Panc1 (cell line): ENCODE data around the gene NCBP2. TPM values are rescaled to one million over a fixed set of nuclear protein-coding genes. Genes with fewer than 3 reads are reported as not detected.

Experiments
- ATAC-seq: fragments of 200-7000 bp; cut with Tn5 transposase; 2 replicates; pipeline ENCODE4 v1.9.1; 2020; ENCODE audit warnings: mild to moderate bottlenecking, moderate library complexity
- BruUV-seq: library from RNA; stranded (reverse); fragments of 400-500 nt; replicated peaks from 2 replicates; lab custom pipeline; 2021; lab: Mats Ljungman, UMichigan
- CTCF ChIA-PET: fragments of 300-600 bp; sonication (Branson Sonifier 250); formaldehyde crosslinking; loops from one replicate; lab custom pipeline; 2022; ENCODE audit warnings: antibody characterized with exemption; lab: Charles Lee
- POLR2A ChIA-PET: fragments of 300-600 bp; sonication (Branson Sonifier 250); formaldehyde crosslinking; loops from one replicate; lab custom pipeline; 2022; ENCODE audit warnings: antibody characterized with exemption; lab: Charles Lee
- DNase-seq: peaks from one replicate; pipeline ENCODE4 v3.0.0-alpha.2; 2010; ENCODE audit warnings: low read depth, low spot score
- H3K27ac ChIP-seq: 2 replicates; pipeline ENCODE4 v1.5.1; 2011; ENCODE audit warnings: mild to moderate bottlenecking, low read length, inconsistent platforms
- H3K27me3 ChIP-seq: fragments of 200-500 bp; sonication (Bioruptor generic); 2 replicates; pipeline ENCODE4 v1.6.0; 2014; ENCODE audit warnings: low read length, inconsistent platforms; ENCODE audit not compliant: control insufficient read depth, insufficient read depth
- H3K36me3 ChIP-seq: fragments of 200-500 bp; sonication (Bioruptor generic); 2 replicates; pipeline ENCODE4 v1.5.1; 2014; ENCODE audit warnings: inconsistent platforms, mild to moderate bottlenecking, low read length, moderate library complexity; ENCODE audit not compliant: control insufficient read depth, insufficient read depth
- H3K4me1 ChIP-seq: 2 replicates; pipeline ENCODE4 v1.5.1; 2011; ENCODE audit warnings: inconsistent platforms, mild to moderate bottlenecking, low read length, moderate library complexity; ENCODE audit not compliant: control insufficient read depth, insufficient read depth
- H3K4me3 ChIP-seq, 2 experiments: 2 replicates each; pipeline ENCODE4 v1.5.1; 2011 to 2012; ENCODE audit warnings: low read depth in 2 of 2, low read length in 2 of 2, mild to moderate bottlenecking in 2 of 2, inconsistent platforms in 1 of 2, moderate library complexity in 1 of 2
- H3K9me3 ChIP-seq: fragments of 200-500 bp; sonication (Bioruptor generic); 2 replicates; pipeline ENCODE4 v1.5.1; 2014; ENCODE audit warnings: low read depth, mild to moderate bottlenecking, inconsistent platforms, low read length, moderate library complexity; ENCODE audit not compliant: control insufficient read depth, insufficient read depth
- POLR2AphosphoS5 ChIP-seq: IDR thresholded peaks from 2 replicates; pipeline ENCODE4 v1.6.1; 2012; ENCODE audit warnings: mild to moderate bottlenecking, low read depth, low read length, moderate library complexity
- SIN3A ChIP-seq: IDR thresholded peaks from 2 replicates; pipeline ENCODE4 v1.6.1; 2012; ENCODE audit warnings: low read depth, mild to moderate bottlenecking, low read length, moderate library complexity, borderline replicate concordance; ENCODE audit not compliant: insufficient read depth
- TCF7L2 ChIP-seq: IDR thresholded peaks from 2 replicates; pipeline ENCODE4 v1.6.1; 2011; ENCODE audit warnings: mild to moderate bottlenecking, low read depth, low read length, inconsistent platforms
- in situ Hi-C: cut with HindIII; loops from 2 replicates; pipeline ENCODE4 v1.10.0; 2016; ENCODE audit warnings: low sequenced_read_pairs, low pct_unique_long_range_greater_than_20kb
- intact Hi-C: fragments of 100-400 bp; cut with micrococcal nuclease; formaldehyde crosslinking; loops from one replicate; pipeline ENCODE4 v1.10.0; 2022; ENCODE audit not compliant: unreplicated experiment
- total RNA-seq: library from RNA; stranded (reverse); gene quantifications from one replicate; pipeline ENCODE4 v1.2.1, GENCODE V29; 2021; ENCODE audit not compliant: unreplicated experiment
- TF ChIP-seq, protein P1 (sequence below), 2 experiments: IDR thresholded peaks; 2 replicates each; pipeline ENCODE4 v1.6.1; 2011 to 2012; ENCODE audit warnings: low read depth in 2 of 2, control low read depth in 1 of 2, low read length in 1 of 2, mild to moderate bottlenecking in 1 of 2, moderate library complexity in 1 of 2; ENCODE audit not compliant: insufficient read depth in 1 of 2
- TF ChIP-seq, protein P2 (sequence below): fragments of 450-650 bp; IDR thresholded peaks from 2 replicates; pipeline ENCODE4 v1.5.1; 2017; ENCODE audit warnings: mild to moderate bottlenecking

Gene NCBP2
- total RNA-seq, 1 experiment from 2014 or later: 122 TPM

DNA sequence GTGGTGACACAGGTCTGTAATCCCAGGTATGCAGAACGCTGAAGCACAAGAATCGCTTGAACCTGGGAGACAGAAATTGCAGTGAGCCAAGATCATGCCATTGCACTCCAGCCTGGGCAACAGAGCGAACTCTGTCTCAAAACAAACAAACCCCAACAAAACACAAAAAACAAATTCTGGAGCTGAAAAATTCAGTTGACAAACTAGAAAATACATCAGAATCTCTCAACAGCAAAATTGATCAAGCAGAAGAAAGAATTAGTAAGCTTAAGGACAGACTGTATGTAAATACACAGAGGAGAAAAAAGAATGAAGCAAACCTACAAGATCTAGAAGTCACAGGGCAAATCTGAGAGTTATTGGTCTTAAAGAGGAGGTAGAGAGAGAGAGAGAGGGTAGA, 25.3 kb downstream of the NCBP2 start:
- ATAC-seq (no peak), DNase-seq (no peak)
- intact Hi-C loops: no loop called here
- H3K4me3 ChIP-seq: no peak overlapping the region
- no peaks in the 10 kb centered on the region for H3K36me3 ChIP-seq
- POLR2A ChIA-PET: no interaction called here
- TF ChIP-seq, protein P1, sequence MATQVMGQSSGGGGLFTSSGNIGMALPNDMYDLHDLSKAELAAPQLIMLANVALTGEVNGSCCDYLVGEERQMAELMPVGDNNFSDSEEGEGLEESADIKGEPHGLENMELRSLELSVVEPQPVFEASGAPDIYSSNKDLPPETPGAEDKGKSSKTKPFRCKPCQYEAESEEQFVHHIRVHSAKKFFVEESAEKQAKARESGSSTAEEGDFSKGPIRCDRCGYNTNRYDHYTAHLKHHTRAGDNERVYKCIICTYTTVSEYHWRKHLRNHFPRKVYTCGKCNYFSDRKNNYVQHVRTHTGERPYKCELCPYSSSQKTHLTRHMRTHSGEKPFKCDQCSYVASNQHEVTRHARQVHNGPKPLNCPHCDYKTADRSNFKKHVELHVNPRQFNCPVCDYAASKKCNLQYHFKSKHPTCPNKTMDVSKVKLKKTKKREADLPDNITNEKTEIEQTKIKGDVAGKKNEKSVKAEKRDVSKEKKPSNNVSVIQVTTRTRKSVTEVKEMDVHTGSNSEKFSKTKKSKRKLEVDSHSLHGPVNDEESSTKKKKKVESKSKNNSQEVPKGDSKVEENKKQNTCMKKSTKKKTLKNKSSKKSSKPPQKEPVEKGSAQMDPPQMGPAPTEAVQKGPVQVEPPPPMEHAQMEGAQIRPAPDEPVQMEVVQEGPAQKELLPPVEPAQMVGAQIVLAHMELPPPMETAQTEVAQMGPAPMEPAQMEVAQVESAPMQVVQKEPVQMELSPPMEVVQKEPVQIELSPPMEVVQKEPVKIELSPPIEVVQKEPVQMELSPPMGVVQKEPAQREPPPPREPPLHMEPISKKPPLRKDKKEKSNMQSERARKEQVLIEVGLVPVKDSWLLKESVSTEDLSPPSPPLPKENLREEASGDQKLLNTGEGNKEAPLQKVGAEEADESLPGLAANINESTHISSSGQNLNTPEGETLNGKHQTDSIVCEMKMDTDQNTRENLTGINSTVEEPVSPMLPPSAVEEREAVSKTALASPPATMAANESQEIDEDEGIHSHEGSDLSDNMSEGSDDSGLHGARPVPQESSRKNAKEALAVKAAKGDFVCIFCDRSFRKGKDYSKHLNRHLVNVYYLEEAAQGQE (IDR thresholded peaks at IDR 0.05; ENCODE audit: insufficient read depth in 1 of 2, low read depth in 2 of 2, low read length in 1 of 2): no peak
- TF ChIP-seq, protein P2, sequence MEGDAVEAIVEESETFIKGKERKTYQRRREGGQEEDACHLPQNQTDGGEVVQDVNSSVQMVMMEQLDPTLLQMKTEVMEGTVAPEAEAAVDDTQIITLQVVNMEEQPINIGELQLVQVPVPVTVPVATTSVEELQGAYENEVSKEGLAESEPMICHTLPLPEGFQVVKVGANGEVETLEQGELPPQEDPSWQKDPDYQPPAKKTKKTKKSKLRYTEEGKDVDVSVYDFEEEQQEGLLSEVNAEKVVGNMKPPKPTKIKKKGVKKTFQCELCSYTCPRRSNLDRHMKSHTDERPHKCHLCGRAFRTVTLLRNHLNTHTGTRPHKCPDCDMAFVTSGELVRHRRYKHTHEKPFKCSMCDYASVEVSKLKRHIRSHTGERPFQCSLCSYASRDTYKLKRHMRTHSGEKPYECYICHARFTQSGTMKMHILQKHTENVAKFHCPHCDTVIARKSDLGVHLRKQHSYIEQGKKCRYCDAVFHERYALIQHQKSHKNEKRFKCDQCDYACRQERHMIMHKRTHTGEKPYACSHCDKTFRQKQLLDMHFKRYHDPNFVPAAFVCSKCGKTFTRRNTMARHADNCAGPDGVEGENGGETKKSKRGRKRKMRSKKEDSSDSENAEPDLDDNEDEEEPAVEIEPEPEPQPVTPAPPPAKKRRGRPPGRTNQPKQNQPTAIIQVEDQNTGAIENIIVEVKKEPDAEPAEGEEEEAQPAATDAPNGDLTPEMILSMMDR: no peak
- TF ChIP-seq POLR2AphosphoS5 (no peak), TCF7L2 (no peak), SIN3A (no peak)
- no TSS peak for BruUV-seq
- H3K27me3 ChIP-seq: no peaks in the 10 kb centered on the region
- no peaks in the 10 kb centered on the region for H3K9me3 ChIP-seq
- in situ Hi-C loops: no loop called here
- H3K4me1 ChIP-seq: no peaks in the 10 kb centered on the region
- H3K27ac ChIP-seq: no peak overlapping the region
- CTCF ChIA-PET: no interaction called here

DNA sequence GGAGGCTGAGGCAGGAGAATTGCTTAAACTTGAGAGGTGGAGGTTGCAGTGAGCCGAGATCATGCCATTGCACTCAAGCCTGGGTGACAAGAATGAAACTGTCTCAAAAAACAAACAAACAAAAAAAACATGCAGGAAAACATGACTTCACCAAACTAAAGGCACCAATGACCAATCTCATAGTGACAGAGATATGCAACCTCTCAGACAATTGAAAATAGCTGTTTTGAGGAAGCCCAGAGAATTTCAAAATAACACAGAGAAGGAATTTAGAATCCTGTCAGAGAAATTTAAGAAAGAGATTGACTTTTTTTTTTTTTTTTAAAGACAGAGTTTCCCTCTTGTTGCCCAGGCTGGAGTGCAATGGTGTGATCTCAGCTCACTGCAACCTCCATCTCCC, 26.1 kb downstream of the NCBP2 start:
- Histone ChIP-seq H3K27me3 (no peaks in the 10 kb centered on the region), H3K27ac (no peak overlapping the region), H3K4me3 (no peak overlapping the region), H3K36me3 (no peaks in the 10 kb centered on the region), H3K4me1 (no peaks in the 10 kb centered on the region), H3K9me3 (no peaks in the 10 kb centered on the region)
- POLR2A ChIA-PET: no interaction called here
- CTCF ChIA-PET: no interaction called here
- intact Hi-C loops: no loop called here
- in situ Hi-C loops: no loop called here
- ATAC-seq (no peak), DNase-seq (no peak)
- no TSS peak for BruUV-seq
- no peak for TF ChIP-seq TCF7L2
- TF ChIP-seq, protein P1 (IDR thresholded peaks at IDR 0.05; ENCODE audit: insufficient read depth in 1 of 2, low read depth in 2 of 2, low read length in 1 of 2): no peak
